Neural cell (in vitro differentiated cells): ENCODE results near the gene MYOM1. TPM values are rescaled to one million over a fixed set of nuclear protein-coding genes. Genes with fewer than 3 reads are reported as not detected.

ENCODE experiments used
- H2AFZ ChIP-seq: fragments of 200-600, 300-800 bp; sonication (generic), shearing (Covaris generic); 2 replicates; pipeline ENCODE4 v1.6.0; 2014; ENCODE audit warnings: low read depth, mild to moderate bottlenecking, antibody characterized with exemption, low read length, moderate library complexity
- H3F3A ChIP-seq: fragments of 200-600 bp; shearing (Covaris generic); 2 replicates; pipeline ENCODE4 v1.6.1; 2016; ENCODE audit warnings: mild to moderate bottlenecking, moderate library complexity, mixed read lengths, antibody characterized with exemption, low read length; ENCODE audit not compliant: insufficient read depth, poor library complexity, severe bottlenecking
- H3K27ac ChIP-seq: fragments of 200-600, 300-800 bp; sonication (generic), shearing (Covaris generic); 2 replicates; pipeline ENCODE4 v1.5.1; 2014; ENCODE audit warnings: mild to moderate bottlenecking, low read length, moderate library complexity
- H3K27me3 ChIP-seq: fragments of 300-800, 200-600 bp; sonication (generic), shearing (Covaris generic); 2 replicates; pipeline ENCODE4 v1.6.0; 2014; ENCODE audit warnings: mild to moderate bottlenecking, low read depth, low read length, moderate library complexity; ENCODE audit not compliant: insufficient read depth
- H3K36me3 ChIP-seq: fragments of 300-800, 200-600 bp; sonication (generic), shearing (Covaris generic); 2 replicates; pipeline ENCODE4 v1.5.1; 2014; ENCODE audit warnings: mild to moderate bottlenecking, antibody characterized with exemption, low read length, moderate library complexity; ENCODE audit not compliant: insufficient read depth
- H3K4me2 ChIP-seq: fragments of 300-800, 200-600 bp; sonication (generic), shearing (Covaris generic); 2 replicates; pipeline ENCODE4 v1.6.0; 2014; ENCODE audit warnings: mild to moderate bottlenecking, low read length
- H3K4me3 ChIP-seq: fragments of 300-800, 200-600 bp; sonication (generic), shearing (Covaris generic); 2 replicates; pipeline ENCODE4 v1.5.1; 2014; ENCODE audit warnings: mild to moderate bottlenecking, low read length, moderate library complexity
- H3K79me2 ChIP-seq: fragments of 200-600 bp; shearing (Covaris generic); replicated peaks from 2 replicates; pipeline ENCODE4 v1.6.0; 2014; ENCODE audit warnings: mild to moderate bottlenecking, low read length, moderate library complexity; ENCODE audit not compliant: insufficient read depth
- H3K9ac ChIP-seq: fragments of 300-800, 200-600 bp; sonication (generic), shearing (Covaris generic); 2 replicates; pipeline ENCODE4 v1.6.1; 2016; ENCODE audit warnings: mild to moderate bottlenecking, low read length, mixed read lengths
- H3K9me2 ChIP-seq: fragments of 200-600 bp; shearing (Covaris generic); 2 replicates; pipeline ENCODE4 v1.6.1; 2016; ENCODE audit warnings: mild to moderate bottlenecking, low read length, mixed read lengths; ENCODE audit not compliant: insufficient read depth
- H3K9me3 ChIP-seq: fragments of 200-600, 300-800 bp; sonication (generic), shearing (Covaris generic); 2 replicates; pipeline ENCODE4 v1.6.1; 2016; ENCODE audit warnings: mild to moderate bottlenecking, mixed run types, low read length, moderate library complexity, mixed read lengths
- H4K20me1 ChIP-seq: fragments of 200-600 bp; shearing (Covaris generic); 2 replicates; pipeline ENCODE4 v1.6.1; 2016; ENCODE audit warnings: mild to moderate bottlenecking, mixed run types; ENCODE audit not compliant: insufficient read depth
- EP300 ChIP-seq: fragments of 450-650 bp; conservative IDR thresholded peaks from 2 replicates; pipeline ENCODE4 v1.6.1; 2014; ENCODE audit warnings: antibody characterized with exemption, mild to moderate bottlenecking, moderate library complexity; ENCODE audit not compliant: poor library complexity, severe bottlenecking
- EZH2 ChIP-seq: fragments of 200-600, 300-800 bp; shearing (Covaris generic), sonication (generic); IDR thresholded peaks from 2 replicates; pipeline ENCODE4 v1.6.1; 2014; ENCODE audit warnings: antibody characterized with exemption, low read length, borderline replicate concordance, mild to moderate bottlenecking; ENCODE audit not compliant: insufficient read depth, poor library complexity, severe bottlenecking
- MXI1 ChIP-seq: fragments of 450-650 bp; conservative IDR thresholded peaks from 2 replicates; pipeline ENCODE4 v1.6.1; 2014; ENCODE audit warnings: antibody characterized with exemption, mild to moderate bottlenecking; ENCODE audit not compliant: poor library complexity, severe bottlenecking
- POLR2AphosphoS5 ChIP-seq: IDR thresholded peaks from 2 replicates; pipeline ENCODE4 v1.6.1; 2012
- RAD21 ChIP-seq: fragments of 450-650 bp; conservative IDR thresholded peaks from 2 replicates; pipeline ENCODE4 v1.6.1; 2014; ENCODE audit warnings: antibody characterized with exemption, mild to moderate bottlenecking, moderate library complexity
- SMC3 ChIP-seq: fragments of 450-650 bp; conservative IDR thresholded peaks from 2 replicates; pipeline ENCODE4 v1.6.1; 2014; ENCODE audit warnings: antibody characterized with exemption, mild to moderate bottlenecking, moderate library complexity; ENCODE audit not compliant: poor library complexity
- TAF1 ChIP-seq: IDR thresholded peaks from 2 replicates; pipeline ENCODE4 v1.6.1; 2012; ENCODE audit warnings: low read depth
- polyA plus RNA-seq: library from polyadenylated mRNA; depleted of rRNA; stranded (reverse); fragments of >200 nt; gene quantifications from 2 replicates; pipeline ENCODE4 v1.2.3, GENCODE V29; 2014
- TF ChIP-seq, protein P1 (sequence below): IDR thresholded peaks from 2 replicates; pipeline ENCODE4 v1.6.1; 2012; ENCODE audit warnings: borderline replicate concordance
- TF ChIP-seq, protein P2 (sequence below): fragments of 450-650 bp; IDR thresholded peaks from 2 replicates; pipeline ENCODE4 v1.5.1; 2014; ENCODE audit warnings: antibody characterized with exemption, mild to moderate bottlenecking, moderate library complexity; ENCODE audit not compliant: poor library complexity, severe bottlenecking

The MYOM1 gene
- polyA plus RNA-seq, 1 donor from 2014 or later: 1.7 TPM

DNA sequence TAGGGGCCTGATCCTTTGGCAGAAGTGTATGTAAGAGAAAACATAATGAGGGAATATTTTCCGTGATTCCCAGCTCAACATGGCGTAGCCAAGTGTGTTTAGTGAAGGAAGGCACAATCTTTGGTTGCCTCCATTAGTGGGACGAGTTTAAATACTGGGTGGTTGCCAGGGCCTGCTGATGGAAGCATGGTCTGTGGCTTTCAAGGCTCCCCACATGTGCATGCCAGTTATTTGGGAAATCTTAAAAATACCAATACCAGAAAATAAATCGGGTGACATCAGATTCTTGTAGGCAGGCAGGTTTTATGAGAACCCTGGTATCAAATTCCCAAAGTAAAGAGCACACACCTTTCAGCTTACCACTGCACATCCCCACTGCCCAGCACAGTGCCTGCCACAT is 35.0 kb upstream of the MYOM1 start:
- Histone ChIP-seq H3K79me2 (peaks cover 12% of the 10 kb centered on the region), H3K9me3 (no peaks in the 10 kb centered on the region), H3K4me3 (no peak overlapping the region), H3K4me2 (no peak overlapping the region), H3K27ac (no peak overlapping the region), H3K27me3 (no peaks in the 10 kb centered on the region), H3K36me3 (no peaks in the 10 kb centered on the region), H2AFZ (no peak overlapping the region), H3K9me2 (no peaks in the 10 kb centered on the region), H4K20me1 (no peaks in the 10 kb centered on the region), H3K9ac (no peak overlapping the region), H3F3A (no peaks in the 10 kb centered on the region)
- TF ChIP-seq EP300 (no peak), RAD21 (no peak), SMC3 (no peak), EZH2 (no peak), POLR2AphosphoS5 (no peak), MXI1 (no peak), TAF1 (no peak)
- TF ChIP-seq, protein P1, sequence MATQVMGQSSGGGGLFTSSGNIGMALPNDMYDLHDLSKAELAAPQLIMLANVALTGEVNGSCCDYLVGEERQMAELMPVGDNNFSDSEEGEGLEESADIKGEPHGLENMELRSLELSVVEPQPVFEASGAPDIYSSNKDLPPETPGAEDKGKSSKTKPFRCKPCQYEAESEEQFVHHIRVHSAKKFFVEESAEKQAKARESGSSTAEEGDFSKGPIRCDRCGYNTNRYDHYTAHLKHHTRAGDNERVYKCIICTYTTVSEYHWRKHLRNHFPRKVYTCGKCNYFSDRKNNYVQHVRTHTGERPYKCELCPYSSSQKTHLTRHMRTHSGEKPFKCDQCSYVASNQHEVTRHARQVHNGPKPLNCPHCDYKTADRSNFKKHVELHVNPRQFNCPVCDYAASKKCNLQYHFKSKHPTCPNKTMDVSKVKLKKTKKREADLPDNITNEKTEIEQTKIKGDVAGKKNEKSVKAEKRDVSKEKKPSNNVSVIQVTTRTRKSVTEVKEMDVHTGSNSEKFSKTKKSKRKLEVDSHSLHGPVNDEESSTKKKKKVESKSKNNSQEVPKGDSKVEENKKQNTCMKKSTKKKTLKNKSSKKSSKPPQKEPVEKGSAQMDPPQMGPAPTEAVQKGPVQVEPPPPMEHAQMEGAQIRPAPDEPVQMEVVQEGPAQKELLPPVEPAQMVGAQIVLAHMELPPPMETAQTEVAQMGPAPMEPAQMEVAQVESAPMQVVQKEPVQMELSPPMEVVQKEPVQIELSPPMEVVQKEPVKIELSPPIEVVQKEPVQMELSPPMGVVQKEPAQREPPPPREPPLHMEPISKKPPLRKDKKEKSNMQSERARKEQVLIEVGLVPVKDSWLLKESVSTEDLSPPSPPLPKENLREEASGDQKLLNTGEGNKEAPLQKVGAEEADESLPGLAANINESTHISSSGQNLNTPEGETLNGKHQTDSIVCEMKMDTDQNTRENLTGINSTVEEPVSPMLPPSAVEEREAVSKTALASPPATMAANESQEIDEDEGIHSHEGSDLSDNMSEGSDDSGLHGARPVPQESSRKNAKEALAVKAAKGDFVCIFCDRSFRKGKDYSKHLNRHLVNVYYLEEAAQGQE: no peak
- TF ChIP-seq, protein P2, sequence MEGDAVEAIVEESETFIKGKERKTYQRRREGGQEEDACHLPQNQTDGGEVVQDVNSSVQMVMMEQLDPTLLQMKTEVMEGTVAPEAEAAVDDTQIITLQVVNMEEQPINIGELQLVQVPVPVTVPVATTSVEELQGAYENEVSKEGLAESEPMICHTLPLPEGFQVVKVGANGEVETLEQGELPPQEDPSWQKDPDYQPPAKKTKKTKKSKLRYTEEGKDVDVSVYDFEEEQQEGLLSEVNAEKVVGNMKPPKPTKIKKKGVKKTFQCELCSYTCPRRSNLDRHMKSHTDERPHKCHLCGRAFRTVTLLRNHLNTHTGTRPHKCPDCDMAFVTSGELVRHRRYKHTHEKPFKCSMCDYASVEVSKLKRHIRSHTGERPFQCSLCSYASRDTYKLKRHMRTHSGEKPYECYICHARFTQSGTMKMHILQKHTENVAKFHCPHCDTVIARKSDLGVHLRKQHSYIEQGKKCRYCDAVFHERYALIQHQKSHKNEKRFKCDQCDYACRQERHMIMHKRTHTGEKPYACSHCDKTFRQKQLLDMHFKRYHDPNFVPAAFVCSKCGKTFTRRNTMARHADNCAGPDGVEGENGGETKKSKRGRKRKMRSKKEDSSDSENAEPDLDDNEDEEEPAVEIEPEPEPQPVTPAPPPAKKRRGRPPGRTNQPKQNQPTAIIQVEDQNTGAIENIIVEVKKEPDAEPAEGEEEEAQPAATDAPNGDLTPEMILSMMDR: no peak

DNA sequence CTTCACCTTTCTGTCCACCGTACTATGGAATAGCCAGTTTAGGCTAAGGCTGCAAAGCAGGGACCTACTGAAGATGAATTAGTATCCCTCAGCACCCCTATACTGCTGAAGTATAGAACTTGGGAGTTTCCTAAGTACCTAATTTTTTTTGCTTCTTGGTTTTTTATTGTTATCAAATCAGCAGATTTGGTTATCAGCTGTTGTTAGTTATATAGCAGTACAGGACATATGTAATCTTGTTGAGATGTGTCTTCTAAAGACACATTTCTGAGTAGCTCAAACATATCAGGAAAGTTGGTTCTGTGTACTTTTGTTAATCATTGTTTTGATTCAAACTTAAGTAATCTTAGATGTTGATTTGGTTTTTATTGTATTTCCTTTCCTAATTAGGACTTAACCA is 33.1 kb upstream of the MYOM1 start:
- Histone ChIP-seq H3K27ac (no peak overlapping the region), H3K9me3 (no peaks in the 10 kb centered on the region), H3K4me3 (no peak overlapping the region), H3K36me3 (no peaks in the 10 kb centered on the region), H3K4me2 (no peak overlapping the region), H2AFZ (no peak overlapping the region), H3K79me2 (peaks cover 27% of the 10 kb centered on the region), H4K20me1 (no peaks in the 10 kb centered on the region), H3K27me3 (no peaks in the 10 kb centered on the region), H3F3A (no peaks in the 10 kb centered on the region), H3K9me2 (no peaks in the 10 kb centered on the region), H3K9ac (no peak overlapping the region)
- no peak for TF ChIP-seq SMC3
- TF ChIP-seq, protein P2: no peak
